Measurements from ENCODE around the gene CSK. TPM values are rescaled to one million over a fixed set of nuclear protein-coding genes. Genes with fewer than 3 reads are reported as not detected.
"Not testable (repeated sequence)": the region's sequence is repeated elsewhere in the genome, so short reads cannot be mapped to it uniquely, and the experiment has no call there.

Gene CSK
- total and polyA plus RNA-seq, 12 donors, result 19.7 to 48.6 (median 24.8) TPM

GRCh38 chr15:74785194-74786032 lies 3.5 kb downstream of the CSK start:
- Histone ChIP-seq H3K4me1 (peaks cover 65 to 93% (median 90%) of the 10 kb centered on the region in 9 donors), H3K27me3 (no peaks in the 10 kb centered on the region), H3K36me3 (peaks cover 0 to 5% (median 0%) of the 10 kb centered on the region in 9 donors), H3K4me3 (peak overlapping the region in 1 of 10 donors; percentile 88), H3K9me3 (no peaks in the 10 kb centered on the region), H3K27ac (peak overlapping the region in 9 of 10 donors; percentile 87 to 98 (median 93))
- intact Hi-C loops (cut with DNase I), result loop anchor here in 2 of 10 donors (10.0 kb wide), 2 partner anchors 59 to 419 kb away; partner anchors contain the start of genes C15orf39 (in 1 of the 2) and ULK3 (in 1 of the 2)
- ATAC-seq (peak in 3 of 8 donors; percentile 5 to 23 (median 6)), DNase-seq (no peak)
- 66 to 70% methylated on average over 13 of the region's 13 CpGs for WGBS, 2 donors
- TF ChIP-seq CTCF (IDR thresholded peaks at IDR 0.05), result no peak

- intact Hi-C loops (cut with DNase I), result loop anchor here in 2 of 10 donors (10.0 kb wide), 2 partner anchors 59 to 419 kb away; partner anchors contain the start of genes C15orf39 (in 1 of the 2) and ULK3 (in 1 of the 2)
- peak overlapping the region; percentile 31 to 98 (median 90) for H3K27ac ChIP-seq
- H3K36me3 ChIP-seq, H3K27me3 ChIP-seq, H3K9me3 ChIP-seq, ATAC-seq, DNase-seq: not testable (repeated sequence)
- H3K4me1 ChIP-seq, result peaks cover 65 to 93% (median 91%) of the 10 kb centered on the region in 9 donors
- peak overlapping the region in 1 of 10 donors; percentile 88 for H3K4me3 ChIP-seq
- 45 to 63% methylated on average over 12 of the region's 12 CpGs for WGBS, 2 donors
Measured at GRCh38 chr15:74786081-74786480, 4.2 kb downstream of the CSK start.

GRCh38 chr15:74786551-74787165 lies 4.8 kb downstream of the CSK start:
- 30 to 32% methylated on average over 7 of the region's 7 CpGs for WGBS, 2 donors
- TF ChIP-seq CTCF (IDR thresholded peaks at IDR 0.05), result no peak
- H3K9me3 ChIP-seq, result no peaks in the 10 kb centered on the region
- ATAC-seq (peak in 6 of 8 donors; percentile 9 to 43 (median 18)), DNase-seq (peak; percentile 36 to 48)
- H3K36me3 ChIP-seq, result peaks cover 0 to 10% (median 0%) of the 10 kb centered on the region in 9 donors
- H3K27me3 ChIP-seq, result no peaks in the 10 kb centered on the region
- intact Hi-C loops (cut with DNase I), result loop anchor here in 2 of 10 donors (10.0 kb wide), 2 partner anchors 58 to 418 kb away; partner anchors contain the start of genes C15orf39 (in 1 of the 2) and ULK3 (in 1 of the 2)
- H3K4me3 ChIP-seq, result peak overlapping the region in 4 of 10 donors; percentile 8 to 88 (median 20)
- H3K27ac ChIP-seq, result peak overlapping the region; percentile 31 to 98 (median 90)
- peaks cover 59 to 93% (median 91%) of the 10 kb centered on the region in 9 donors for H3K4me1 ChIP-seq

- peak; percentile 22 to 50 (median 32) for ATAC-seq
- Histone ChIP-seq H3K27me3 (no peaks in the 10 kb centered on the region), H3K36me3 (peaks cover 0 to 14% (median 0%) of the 10 kb centered on the region in 9 donors), H3K4me1 (peaks cover 59 to 99% (median 98%) of the 10 kb centered on the region in 9 donors), H3K4me3 (peak overlapping the region in 4 of 10 donors; percentile 8 to 88 (median 20)), H3K9me3 (no peaks in the 10 kb centered on the region), H3K27ac (peak overlapping the region; percentile 14 to 98 (median 90))
- DNase-seq, result peak in 1 of 2 donors; percentile 62
- intact Hi-C loops (cut with DNase I), result loop anchor here in 2 of 10 donors (10.0 kb wide), 2 partner anchors 57 to 417 kb away; partner anchors contain the start of genes C15orf39 (in 1 of the 2) and ULK3 (in 1 of the 2)
- WGBS, 2 donors, result 44 to 45% methylated on average over 13 of the region's 13 CpGs
- peak in 6 of 9 donors; percentile 38 to 65 (median 50) for TF ChIP-seq CTCF (IDR thresholded peaks at IDR 0.05)
Measured at GRCh38 chr15:74787251-74788041, 5.6 kb downstream of the CSK start.
